K562 (cell line): ENCODE data around the gene FBXW9. TPM values are rescaled to one million over a fixed set of nuclear protein-coding genes. Genes with fewer than 3 reads are reported as not detected.
A peak's percentile ranks its signal among the peaks of the same experiment; 100 is the strongest.

ENCODE experiments used
- ATAC-seq: fragments of 200-7000 bp; cut with Tn5 transposase; 3 replicates; pipeline ENCODE4 v1.9.1; 2020; ENCODE audit warnings: moderate library complexity
- BruUV-seq: library from RNA; stranded (reverse); fragments of 400-500 nt; replicated peaks from 2 replicates; lab custom pipeline; 2021; lab: Mats Ljungman, UMichigan
- CTCF ChIA-PET: fragments of 300-600 bp; formaldehyde crosslinking; extraction: SDS; loops from one replicate; lab custom pipeline; 2021; ENCODE audit warnings: low intra/inter-chr PET ratio; lab: Yijun Ruan, JAX
- POLR2A ChIA-PET: fragments of 300-600, 350-650 bp; sonication (Branson Sonifier 250); formaldehyde crosslinking; extraction: SDS; loops from one replicate; lab custom pipeline; 2021; ENCODE audit warnings: antibody characterized with exemption, inconsistent platforms; lab: Yijun Ruan, JAX
- DNase-seq, 4 experiments: peaks; one replicate each; pipeline versions ENCODE4 v3.0.0 to v3.0.0-alpha.2; 2011 to 2018; ENCODE audit warnings: low spot score in 3 of 4, mixed read lengths in 3 of 4; ENCODE audit errors: extremely low read depth in 1 of 4
- FAIRE-seq: peaks from 2 replicates; lab custom pipeline; 2011; peaks lifted over from hg19 to GRCh38; lab: Jason Lieb, UNC
- H2AFZ ChIP-seq: 2 replicates; pipeline ENCODE4 v1.6.0; 2011; ENCODE audit warnings: low read depth, low read length, control low read depth, inconsistent platforms
- H3K27ac ChIP-seq: fragments of 200-600 bp; 3 replicates; pipeline ENCODE4 v1.8.0; 2011; ENCODE audit warnings: low read depth, mild to moderate bottlenecking, control low read depth, inconsistent platforms, low read length, moderate library complexity, mixed read lengths; ENCODE audit errors: extremely low read depth
- H3K27me3 ChIP-seq, 2 experiments: fragments of 300-600 bp in 1 of 2; 2 replicates in 1 of 2; 3 replicates in 1 of 2; pipeline versions ENCODE4 v1.6.0 to v1.8.0; 2011; ENCODE audit warnings: inconsistent platforms in 2 of 2, low read length in 2 of 2, mild to moderate bottlenecking in 1 of 2, mixed read lengths in 1 of 2, moderate library complexity in 1 of 2; ENCODE audit not compliant: control insufficient read depth in 2 of 2, insufficient read depth in 2 of 2
- H3K36me3 ChIP-seq: fragments of 300-600 bp; 3 replicates; pipeline ENCODE4 v1.8.0; 2011; ENCODE audit warnings: mild to moderate bottlenecking, low read length, inconsistent platforms; ENCODE audit not compliant: control insufficient read depth, insufficient read depth
- H3K4me1 ChIP-seq, 2 experiments: fragments of 200-600 bp in 1 of 2; replicated peaks in 1 of 2; 2 replicates in 1 of 2; 3 replicates in 1 of 2; pipeline versions ENCODE4 v1.5.1 to v1.8.0; 2011; ENCODE audit warnings: inconsistent platforms in 2 of 2, low read length in 2 of 2, mild to moderate bottlenecking in 1 of 2, mixed read lengths in 1 of 2, moderate library complexity in 1 of 2; ENCODE audit not compliant: control insufficient read depth in 2 of 2, insufficient read depth in 2 of 2
- H3K4me2 ChIP-seq: 2 replicates; pipeline ENCODE4 v1.6.1; 2011; ENCODE audit warnings: low read length, control low read depth, inconsistent platforms, mixed read lengths; ENCODE audit not compliant: insufficient read depth
- H3K4me3 ChIP-seq: fragments of 200-600 bp; sonication (generic), shearing (Covaris generic); 2 replicates; pipeline ENCODE4 v1.5.1; 2016; ENCODE audit warnings: control low read depth, inconsistent platforms
- H3K79me2 ChIP-seq: fragments of 200-600 bp; 3 replicates; pipeline ENCODE4 v1.8.0; 2011; ENCODE audit warnings: low read length, inconsistent platforms; ENCODE audit not compliant: control insufficient read depth, insufficient read depth
- H3K9ac ChIP-seq, 2 experiments: 2 replicates each; pipeline versions ENCODE4 v1.6.0 to v1.6.1; 2011; ENCODE audit warnings: low read depth in 2 of 2, low read length in 2 of 2, control low read depth in 1 of 2, inconsistent platforms in 1 of 2, mild to moderate bottlenecking in 1 of 2, mixed read lengths in 1 of 2; ENCODE audit not compliant: insufficient read depth in 1 of 2
- H3K9me1 ChIP-seq: one replicate; pipeline ENCODE4 v1.6.0; 2011; ENCODE audit warnings: inconsistent platforms, mild to moderate bottlenecking, low read length, moderate library complexity; ENCODE audit not compliant: control insufficient read depth, insufficient read depth
- H3K9me3 ChIP-seq: replicated peaks from 2 replicates; pipeline ENCODE4 v1.5.1; 2011; ENCODE audit warnings: low read depth, low read length, inconsistent platforms; ENCODE audit not compliant: control insufficient read depth, insufficient read depth
- H4K20me1 ChIP-seq: replicated peaks from 2 replicates; pipeline ENCODE4 v1.6.1; 2011; ENCODE audit warnings: low read length, inconsistent platforms, mixed read lengths; ENCODE audit not compliant: control insufficient read depth, insufficient read depth
- ARNT ChIP-seq, 2 experiments: fragments of 450-650 bp; IDR thresholded peaks; 2 replicates each; pipeline ENCODE4 v1.6.1; 2016; ENCODE audit warnings: mild to moderate bottlenecking in 1 of 2
- ATF7 ChIP-seq: fragments of 450-650 bp; IDR thresholded peaks from 2 replicates; pipeline ENCODE4 v1.7.1; 2014; ENCODE audit warnings: mild to moderate bottlenecking, moderate library complexity
- DACH1 ChIP-seq: fragments of 450-650 bp; IDR thresholded peaks from 2 replicates; pipeline ENCODE4 v1.6.1; 2018; ENCODE audit not compliant: partially characterized antibody
- GABPA ChIP-seq: fragments of 200-800 bp; sonication (Bioruptor generic); conservative IDR thresholded peaks from 2 replicates; pipeline ENCODE4 v1.6.1; 2016; ENCODE audit warnings: low read depth, missing genetic modification characterization, missing compliant biosample characterization
- MTA3 ChIP-seq: fragments of 450-650 bp; formaldehyde crosslinking; IDR thresholded peaks from 2 replicates; pipeline ENCODE4 v1.6.1; 2017; ENCODE audit warnings: mild to moderate bottlenecking, borderline replicate concordance
- SIN3A ChIP-seq, 2 experiments: fragments of 150-350 bp in 1 of 2; IDR thresholded peaks; 2 replicates each; pipeline ENCODE4 v1.6.1; 2011 to 2016; ENCODE audit warnings: borderline replicate concordance in 2 of 2, low read depth in 2 of 2, low read length in 2 of 2, mild to moderate bottlenecking in 2 of 2, moderate library complexity in 2 of 2; ENCODE audit not compliant: control insufficient read depth in 1 of 2
- SMARCA4 ChIP-seq: fragments of 450-650 bp; IDR thresholded peaks from 2 replicates; pipeline ENCODE4 v1.6.1; 2016
- SRSF9 ChIP-seq: fragments of 200-400 bp; formaldehyde crosslinking; IDR thresholded peaks from 2 replicates; pipeline ENCODE4 v1.6.1; 2017; ENCODE audit warnings: low read depth, low read length, borderline replicate concordance
- ZNF143 ChIP-seq: sonication (generic); formaldehyde crosslinking; IDR thresholded peaks from 2 replicates; pipeline ENCODE4 v1.9.0; 2022; ENCODE audit warnings: mild to moderate bottlenecking, missing genetic modification reagents
- ZNF274 ChIP-seq: IDR thresholded peaks from 2 replicates; pipeline ENCODE4 v1.6.1; 2011; ENCODE audit warnings: low read depth, mild to moderate bottlenecking, low read length, moderate library complexity, borderline replicate concordance
- ZNF311 ChIP-seq: fragments of 250-450 bp; sonication (Bioruptor Pico); IDR thresholded peaks from 2 replicates; pipeline ENCODE4 v1.4.0; 2020; ENCODE audit warnings: mild to moderate bottlenecking, moderate library complexity
- ZNF551 ChIP-seq: fragments of 250-450 bp; sonication (Bioruptor Pico); IDR thresholded peaks from 2 replicates; pipeline ENCODE4 v1.5.0; 2021; ENCODE audit warnings: mild to moderate bottlenecking, moderate library complexity
- ZNF764 ChIP-seq: fragments of 250-450 bp; sonication (Bioruptor Pico); IDR thresholded peaks from 2 replicates; pipeline ENCODE4 v1.4.0; 2020; ENCODE audit warnings: low read depth, mild to moderate bottlenecking, moderate library complexity
- WGBS: fragments of 100-300 bp; shearing (Covaris generic); methylation state at CpG from one replicate; pipeline ENCODE4 v1.1.6; 2016; ENCODE audit warnings: low coverage, mixed read lengths; ENCODE audit not compliant: insufficient coverage; ENCODE audit errors: missing lambda C conversion rate; 5-methylcytosine and 5-hydroxymethylcytosine counted together
- in situ Hi-C: fragments of 300-500 bp; cut with MboI; formaldehyde crosslinking; loops from 4 replicates; pipeline ENCODE4 v1.15.0; 2018; ENCODE audit warnings: inconsistent platforms, mixed read lengths
- intact Hi-C: fragments of 100-400 bp; cut with micrococcal nuclease; formaldehyde crosslinking; loops from 2 replicates; pipeline ENCODE4 v1.14.2; 2022
- polyA plus RNA-seq, 8 experiments: library from polyadenylated mRNA; depleted of rRNA in 4 of 8; stranded (reverse) in 5 of 8; unstranded in 3 of 8; fragments of >200 nt; fragmentation: Nextera tagmentation in 2 of 8; fragmentation: Illumina TruSeq in 1 of 8; extraction: Ambion mirVana in 2 of 8; extraction: Trizol in 1 of 8; gene quantifications; 2 replicates each; pipeline versions ENCODE4 v1.2.1 to v1.2.3, GENCODE V29; 2011 to 2014; ENCODE audit warnings: inconsistent platforms in 1 of 8, missing spikeins in 1 of 8
- total RNA-seq, 7 experiments: library from RNA; depleted of rRNA in 6 of 7; stranded (reverse); fragments of >200 nt in 6 of 7; fragmentation: Illumina TruSeq in 2 of 7; extraction: Trizol in 2 of 7; gene quantifications; 2 replicates each; pipeline versions ENCODE4 v1.2.1 to v1.2.3, GENCODE V29; 2011 to 2021; ENCODE audit warnings: low replicate concordance in 1 of 7
- TF ChIP-seq, protein P1 (sequence below): fragments of 450-650 bp; IDR thresholded peaks from 2 replicates; pipeline ENCODE4 v1.6.1; 2017; ENCODE audit warnings: antibody characterized with exemption, mild to moderate bottlenecking
- TF ChIP-seq, protein P2 (sequence below): sonication (generic); formaldehyde crosslinking; IDR thresholded peaks from 2 replicates; pipeline ENCODE4 v1.9.0; 2022; ENCODE audit warnings: mild to moderate bottlenecking, missing genetic modification reagents

The FBXW9 gene
- total and polyA plus RNA-seq, 9 of the 15 experiments (the other 6 are each of a cell fraction or from before 2014, with no cell fraction given) = 0.23 to 21.7 (median 6.2) TPM

DNA sequence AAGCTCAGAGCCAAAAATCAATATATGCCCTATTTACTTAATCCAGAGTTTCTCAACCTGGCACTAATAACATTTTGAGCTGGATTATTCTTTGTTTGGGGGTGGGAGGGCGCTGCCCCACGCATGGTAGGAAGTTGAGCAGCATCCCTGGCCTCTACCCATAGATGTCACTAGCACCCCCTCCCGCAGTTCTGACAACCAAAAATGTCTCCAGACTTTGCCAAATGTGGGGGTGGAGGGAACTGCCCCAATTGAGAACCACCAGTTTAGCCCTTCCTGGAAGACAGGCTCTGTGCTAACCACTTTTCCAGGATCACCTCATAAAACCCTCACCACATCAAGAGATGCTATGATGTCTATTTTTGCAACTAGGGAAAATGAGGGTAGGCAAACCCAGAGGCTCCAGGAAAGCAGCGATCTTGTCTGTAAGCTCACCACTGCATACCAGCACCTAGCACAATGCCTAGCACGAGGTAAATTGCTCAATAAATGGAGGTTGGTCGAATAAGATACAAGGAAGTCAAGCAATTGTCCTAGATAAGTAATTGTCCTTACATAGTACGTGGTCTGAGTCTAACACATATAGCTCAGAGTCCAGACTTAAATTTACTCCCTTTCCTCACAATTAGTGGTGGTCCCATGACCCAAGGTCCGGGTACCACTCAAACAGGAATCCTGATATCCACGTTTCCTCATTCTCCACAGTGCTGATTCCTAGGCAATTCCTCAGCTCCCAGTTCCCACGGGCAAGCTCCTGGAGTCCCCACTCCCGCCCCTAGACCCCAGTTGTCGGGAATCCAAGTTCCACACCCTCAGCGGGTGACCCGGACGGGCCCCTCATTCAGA, 37.2 kb upstream of the FBXW9 start:
- Histone ChIP-seq H3K9me3 (no peaks in the 10 kb centered on the region), H3K27ac (peak overlapping the region; percentile 97), H3K4me3 (peak overlapping the region; percentile 90), H3K9ac (peak overlapping the region; percentile 97 to 98), H3K9me1 (no peaks in the 10 kb centered on the region), H3K4me2 (peak overlapping the region; percentile 100), H3K27me3 (no peaks in the 10 kb centered on the region), H3K79me2 (peaks cover 65% of the 10 kb centered on the region), H2AFZ (no peak overlapping the region), H3K4me1 (peaks cover 12 to 30% of the 10 kb centered on the region in 2 experiments), H4K20me1 (peaks cover 17% of the 10 kb centered on the region), H3K36me3 (peaks cover 48% of the 10 kb centered on the region)
- POLR2A ChIA-PET = interaction anchor here (0.5 to 5.5 kb wide), 9 partner anchors 11 to 1913 kb away, joined by 3 to 50 read pairs (median 4); partner anchors contain the start of genes FBXW9, JUNB, KLF1 and TNPO2
- ATAC-seq = peak; percentile 40
- CTCF ChIA-PET = interaction anchor here (0.7 to 1.2 kb wide), 2 partner anchors 63 to 70 kb away, joined by 3 to 5 read pairs; no protein-coding TSS in a partner anchor
- peak; percentile 86 for FAIRE-seq
- DNase-seq = peak in 3 of 4 experiments; percentile 43 to 81 (median 71)
- in situ Hi-C loops = no loop called here
- intact Hi-C loops = loop anchor here (1.0 kb wide), 1 partner anchor 10 kb away; the partner anchor contains the start of gene TNPO2
- BruUV-seq = TSS peak; percentile 45
- WGBS = 0% methylated on average over 15 of the region's 15 CpGs
- TF ChIP-seq ARNT (IDR thresholded peaks at IDR 0.05) (no peak; a peak in 1 of 4 replicates), ZNF274 (no peak), GABPA (tag) (no peak), MTA3 (no peak), SIN3A (IDR thresholded peaks at IDR 0.05; ENCODE audit: borderline replicate concordance in 2 of 2, control insufficient read depth in 1 of 2, low read depth in 2 of 2, low read length in 2 of 2) (peak; percentile 61 to 78; a peak in 3 of 4 replicates), ATF7 (peak; percentile 36; the same call in 1 of the 2 replicates), ZNF143 (CRISPR knock-in tag) (no peak), ZNF551 (CRISPR knock-in tag) (no peak), ZNF311 (CRISPR knock-in tag) (no peak), SRSF9 (no peak), SMARCA4 (no peak), ZNF764 (CRISPR knock-in tag) (no peak), DACH1 (no peak)
- TF ChIP-seq, protein P1, sequence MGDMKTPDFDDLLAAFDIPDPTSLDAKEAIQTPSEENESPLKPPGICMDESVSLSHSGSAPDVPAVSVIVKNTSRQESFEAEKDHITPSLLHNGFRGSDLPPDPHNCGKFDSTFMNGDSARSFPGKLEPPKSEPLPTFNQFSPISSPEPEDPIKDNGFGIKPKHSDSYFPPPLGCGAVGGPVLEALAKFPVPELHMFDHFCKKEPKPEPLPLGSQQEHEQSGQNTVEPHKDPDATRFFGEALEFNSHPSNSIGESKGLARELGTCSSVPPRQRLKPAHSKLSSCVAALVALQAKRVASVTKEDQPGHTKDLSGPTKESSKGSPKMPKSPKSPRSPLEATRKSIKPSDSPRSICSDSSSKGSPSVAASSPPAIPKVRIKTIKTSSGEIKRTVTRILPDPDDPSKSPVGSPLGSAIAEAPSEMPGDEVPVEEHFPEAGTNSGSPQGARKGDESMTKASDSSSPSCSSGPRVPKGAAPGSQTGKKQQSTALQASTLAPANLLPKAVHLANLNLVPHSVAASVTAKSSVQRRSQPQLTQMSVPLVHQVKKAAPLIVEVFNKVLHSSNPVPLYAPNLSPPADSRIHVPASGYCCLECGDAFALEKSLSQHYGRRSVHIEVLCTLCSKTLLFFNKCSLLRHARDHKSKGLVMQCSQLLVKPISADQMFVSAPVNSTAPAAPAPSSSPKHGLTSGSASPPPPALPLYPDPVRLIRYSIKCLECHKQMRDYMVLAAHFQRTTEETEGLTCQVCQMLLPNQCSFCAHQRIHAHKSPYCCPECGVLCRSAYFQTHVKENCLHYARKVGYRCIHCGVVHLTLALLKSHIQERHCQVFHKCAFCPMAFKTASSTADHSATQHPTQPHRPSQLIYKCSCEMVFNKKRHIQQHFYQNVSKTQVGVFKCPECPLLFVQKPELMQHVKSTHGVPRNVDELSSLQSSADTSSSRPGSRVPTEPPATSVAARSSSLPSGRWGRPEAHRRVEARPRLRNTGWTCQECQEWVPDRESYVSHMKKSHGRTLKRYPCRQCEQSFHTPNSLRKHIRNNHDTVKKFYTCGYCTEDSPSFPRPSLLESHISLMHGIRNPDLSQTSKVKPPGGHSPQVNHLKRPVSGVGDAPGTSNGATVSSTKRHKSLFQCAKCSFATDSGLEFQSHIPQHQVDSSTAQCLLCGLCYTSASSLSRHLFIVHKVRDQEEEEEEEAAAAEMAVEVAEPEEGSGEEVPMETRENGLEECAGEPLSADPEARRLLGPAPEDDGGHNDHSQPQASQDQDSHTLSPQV = 0 out of 2 replicates have a peak, but pooled peaks have one; percentile 21
- TF ChIP-seq, protein P2, sequence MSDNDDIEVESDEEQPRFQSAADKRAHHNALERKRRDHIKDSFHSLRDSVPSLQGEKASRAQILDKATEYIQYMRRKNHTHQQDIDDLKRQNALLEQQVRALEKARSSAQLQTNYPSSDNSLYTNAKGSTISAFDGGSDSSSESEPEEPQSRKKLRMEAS (CRISPR knock-in tag) = no peak
